ENCODE measurements around the gene MRPL14.

- no peak for TF ChIP-seq POLR2A (IDR thresholded peaks at IDR 0.05; ENCODE audit: control extremely low read depth in 1 of 2, low read depth in 2 of 2, low read length in 2 of 2)
- no peak for TF ChIP-seq CREB1 (IDR thresholded peaks at IDR 0.05)
- TF ChIP-seq RFX5 (IDR thresholded peaks at IDR 0.05; ENCODE audit: borderline replicate concordance, low read depth, low read length), result no peak
- TF ChIP-seq RAD21 (IDR thresholded peaks at IDR 0.05 in 1 of 2, conservative IDR thresholded peaks at IDR 0.05 in 1 of 2; ENCODE audit: low read depth in 2 of 2, low read length in 2 of 2), result no peak
- no peak for TF ChIP-seq ZNF274 (IDR thresholded peaks at IDR 0.05; ENCODE audit: borderline replicate concordance, extremely low read depth, low read length)
- no peak for TF ChIP-seq TCF12 (IDR thresholded peaks at IDR 0.05; ENCODE audit: low read depth, low read length)
- TF ChIP-seq JUND (IDR thresholded peaks at IDR 0.05; ENCODE audit: low read length), result no peak
- TF ChIP-seq SRF (IDR thresholded peaks at IDR 0.05; ENCODE audit: low read depth, low read length), result no peak
- TF ChIP-seq EZH2 (IDR thresholded peaks at IDR 0.05; ENCODE audit: low read depth, low read length, severe bottlenecking), result no peak
- TF ChIP-seq ATF3 (IDR thresholded peaks at IDR 0.05; ENCODE audit: insufficient read depth, low read depth, low read length), result no peak
- no peak for TF ChIP-seq CTCF (IDR thresholded peaks at IDR 0.05; ENCODE audit: control extremely low read depth in 1 of 3, insufficient read depth in 1 of 3, low read depth in 1 of 3, low read length in 3 of 3)
- TF ChIP-seq POLR2AphosphoS5 (IDR thresholded peaks at IDR 0.05; ENCODE audit: low read depth, low read length), result no peak
- TF ChIP-seq USF2 (IDR thresholded peaks at IDR 0.05; ENCODE audit: low read length), result no peak
- TF ChIP-seq JUN (IDR thresholded peaks at IDR 0.05; ENCODE audit: low read depth, low read length), result no peak
Observed at GRCh38 chr6:44105993-44106740, 21.1 kb downstream of the MRPL14 start.
